Endothelial cell of umbilical vein (primary cell): ENCODE data around the gene WBP2NL. TPM values are rescaled to one million over a fixed set of nuclear protein-coding genes. Genes with fewer than 3 reads are reported as not detected.

ENCODE experiments used
- BruUV-seq: library from RNA; stranded (reverse); fragments of 400-500 nt; replicated peaks from 2 replicates; lab custom pipeline; 2021; lab: Mats Ljungman, UMichigan
- CTCF ChIA-PET: fragments of 300-600, 350-600 bp; sonication (Branson Sonifier 250); formaldehyde crosslinking; loops from one replicate; lab custom pipeline; 2021; ENCODE audit warnings: antibody characterized with exemption, inconsistent platforms; lab: Charles Lee
- POLR2A ChIA-PET: fragments of 300-600, 350-600 bp; sonication (Branson Sonifier 250); formaldehyde crosslinking; loops from one replicate; lab custom pipeline; 2021; ENCODE audit warnings: antibody characterized with exemption, inconsistent platforms; lab: Charles Lee
- DNase-seq: peaks from one replicate; pipeline ENCODE4 v3.0.0-alpha.2; 2011; ENCODE audit warnings: low read depth, low spot score
- FAIRE-seq: peaks from 2 replicates; lab custom pipeline; 2011; peaks lifted over from hg19 to GRCh38; lab: Jason Lieb, UNC
- H2AFZ ChIP-seq: 2 replicates; pipeline ENCODE4 v1.6.0; 2012; ENCODE audit warnings: low read depth, low read length, control low read depth, inconsistent platforms
- H3K27ac ChIP-seq: 2 replicates; pipeline ENCODE4 v1.5.1; 2011; ENCODE audit warnings: low read depth, mild to moderate bottlenecking, control low read depth, low read length, moderate library complexity; ENCODE audit not compliant: insufficient read depth
- H3K27me3 ChIP-seq, 2 experiments: 2 replicates each; pipeline versions ENCODE4 v1.6.0 to v1.6.1; 2011; ENCODE audit warnings: low read length in 2 of 2, mixed read lengths in 1 of 2; ENCODE audit not compliant: control insufficient read depth in 2 of 2, insufficient read depth in 2 of 2
- H3K36me3 ChIP-seq, 2 experiments: 2 replicates in 1 of 2; 3 replicates in 1 of 2; pipeline ENCODE4 v1.5.1; 2011; ENCODE audit warnings: low read length in 2 of 2, mild to moderate bottlenecking in 1 of 2, moderate library complexity in 1 of 2; ENCODE audit not compliant: control insufficient read depth in 2 of 2, insufficient read depth in 2 of 2; ENCODE audit errors: extremely low read depth in 1 of 2
- H3K4me1 ChIP-seq: 3 replicates; pipeline ENCODE4 v1.5.1; 2011; ENCODE audit warnings: mild to moderate bottlenecking, low read length; ENCODE audit not compliant: control insufficient read depth, insufficient read depth; ENCODE audit errors: extremely low read depth
- H3K4me2 ChIP-seq: 2 replicates; pipeline ENCODE4 v1.6.1; 2011; ENCODE audit warnings: low read length, control low read depth, mixed read lengths; ENCODE audit not compliant: insufficient read depth
- H3K4me3 ChIP-seq, 3 experiments: fragments of 200-600 bp in 1 of 3; sonication (generic), shearing (Covaris generic) in 1 of 3; replicated peaks in 1 of 3; 2 replicates each; pipeline ENCODE4 v1.5.1; 2011 to 2016; ENCODE audit warnings: control low read depth in 3 of 3, low read length in 3 of 3, mild to moderate bottlenecking in 2 of 3, inconsistent platforms in 1 of 3, low read depth in 1 of 3, moderate library complexity in 1 of 3; ENCODE audit not compliant: insufficient read depth in 1 of 3
- H3K79me2 ChIP-seq: 2 replicates; pipeline ENCODE4 v1.6.0; 2012; ENCODE audit warnings: low read length, inconsistent platforms; ENCODE audit not compliant: control insufficient read depth, insufficient read depth
- H3K9ac ChIP-seq: replicated peaks from 2 replicates; pipeline ENCODE3; 2011; ENCODE audit warnings: low read length, control low read depth; ENCODE audit not compliant: insufficient read depth; ENCODE audit errors: extremely low read depth
- H3K9me1 ChIP-seq: replicated peaks from 3 replicates; pipeline ENCODE4 v1.6.0; 2011; ENCODE audit warnings: mild to moderate bottlenecking, low read length; ENCODE audit not compliant: control insufficient read depth, insufficient read depth; ENCODE audit errors: extremely low read depth
- H3K9me3 ChIP-seq: replicated peaks from 2 replicates; pipeline ENCODE4 v1.5.1; 2012; ENCODE audit warnings: low read length, inconsistent platforms; ENCODE audit not compliant: control insufficient read depth, insufficient read depth
- H4K20me1 ChIP-seq: replicated peaks from 2 replicates; pipeline ENCODE3; 2011; ENCODE audit warnings: mild to moderate bottlenecking, low read length; ENCODE audit not compliant: control insufficient read depth, insufficient read depth; ENCODE audit errors: extremely low read depth
- CTCF ChIP-seq, 2 donors: IDR thresholded peaks; 1 replicate in 1 of 2; 2 replicates in 1 of 2; pipeline ENCODE4 v1.5.1; 2011; ENCODE audit warnings: low read length in 2 of 2, mild to moderate bottlenecking in 2 of 2, moderate library complexity in 2 of 2, control low read depth in 1 of 2, inconsistent platforms in 1 of 2, low read depth in 1 of 2; ENCODE audit not compliant: insufficient read depth in 1 of 2; ENCODE audit errors: extremely low read depth in 1 of 2
- EZH2 ChIP-seq: IDR thresholded peaks from 2 replicates; pipeline ENCODE4 v1.6.1; 2012; ENCODE audit warnings: borderline replicate concordance, low read depth, mild to moderate bottlenecking, moderate library complexity, low read length, inconsistent platforms; ENCODE audit not compliant: severe bottlenecking
- FOS ChIP-seq: IDR thresholded peaks from 2 replicates; pipeline ENCODE4 v1.6.1; 2011; ENCODE audit warnings: mild to moderate bottlenecking, low read length, moderate library complexity, borderline replicate concordance; ENCODE audit not compliant: insufficient read depth
- GATA2 ChIP-seq: IDR thresholded peaks from 2 replicates; pipeline ENCODE4 v1.7.0; 2011; ENCODE audit warnings: low read depth, mild to moderate bottlenecking, moderate library complexity, mixed read lengths, low read length; ENCODE audit not compliant: insufficient read length, insufficient read depth
- JUN ChIP-seq: IDR thresholded peaks from 2 replicates; pipeline ENCODE4 v1.6.1; 2011; ENCODE audit warnings: borderline replicate concordance, low read depth; ENCODE audit not compliant: insufficient read length, insufficient read depth
- MYC ChIP-seq: IDR thresholded peaks from one replicate; pipeline ENCODE4 v1.6.1; 2011; ENCODE audit warnings: mild to moderate bottlenecking, low read depth, low read length
- POLR2AphosphoS5 ChIP-seq: IDR thresholded peaks from 2 replicates; pipeline ENCODE4 v1.6.1; 2012; ENCODE audit warnings: low read depth, mild to moderate bottlenecking, control low read depth, low read length, moderate library complexity; ENCODE audit not compliant: insufficient read depth
- dilution Hi-C: fragments of 300-500 bp; cut with MboI; formaldehyde crosslinking; loops from one replicate; pipeline ENCODE4 v1.15.0; 2019; ENCODE audit warnings: low sequenced_read_pairs; ENCODE audit not compliant: extremely low pct_ligation_motif_present
- intact Hi-C: fragments of 100-400 bp; cut with micrococcal nuclease; formaldehyde crosslinking; loops from one replicate; pipeline ENCODE4 v1.10.0; 2022
- polyA plus RNA-seq, 4 experiments: library from polyadenylated mRNA; depleted of rRNA in 3 of 4; stranded (reverse) in 3 of 4; unstranded in 1 of 4; fragments of >200 nt; gene quantifications; 2 replicates each; pipeline versions ENCODE4 v1.2.1 to v1.2.3, GENCODE V29; 2011 to 2012; ENCODE audit warnings: missing spikeins in 1 of 4
- total RNA-seq: library from RNA; stranded (reverse); gene quantifications from 2 replicates; pipeline ENCODE4 v1.2.3, GENCODE V29; 2021

Gene WBP2NL
- total and polyA plus RNA-seq, 2 donors (not counting 3 experiments of a cell fraction or from before 2014, with no cell fraction given), result 0.08 to 0.27 TPM

- H2AFZ ChIP-seq, result no peak overlapping the region
- intact Hi-C loops, result no loop called here
- no peak for TF ChIP-seq GATA2
- H3K9ac ChIP-seq, result no peak overlapping the region
- H3K9me1 ChIP-seq, result no peaks in the 10 kb centered on the region
- no peaks in the 10 kb centered on the region for H3K4me1 ChIP-seq
- no peak for FAIRE-seq
- POLR2A ChIA-PET, result no interaction called here
- no TSS peak for BruUV-seq
- CTCF ChIA-PET, result no interaction called here
- no peaks in the 10 kb centered on the region for H3K9me3 ChIP-seq
- dilution Hi-C loops, result no loop called here
- no peak overlapping the region for H3K27ac ChIP-seq
- no peak for DNase-seq
- no peaks in the 10 kb centered on the region for H4K20me1 ChIP-seq
- H3K27me3 ChIP-seq, result peaks cover 3 to 8% of the 10 kb centered on the region in 2 experiments
- H3K4me3 ChIP-seq, result no peak overlapping the region
- H3K4me2 ChIP-seq, result no peak overlapping the region
- no peaks in the 10 kb centered on the region for H3K36me3 ChIP-seq
- no peaks in the 10 kb centered on the region for H3K79me2 ChIP-seq
Observed at GRCh38 chr22:42035256-42035655, 36.7 kb downstream of the WBP2NL start.

- POLR2A ChIA-PET, result no interaction called here
- CTCF ChIA-PET, result no interaction called here
Observed at GRCh38 chr22:42039271-42039670, 40.7 kb downstream of the WBP2NL start.

More at GRCh38 chr22:42039271-42039670, 40.7 kb downstream of the WBP2NL start:
- intact Hi-C loops (no loop called here), dilution Hi-C loops (no loop called here)
- no peak overlapping the region for H3K27ac ChIP-seq
- H3K4me3 ChIP-seq, result no peak overlapping the region
- H3K9me1 ChIP-seq, result no peaks in the 10 kb centered on the region
- FAIRE-seq, result no peak
- H3K4me1 ChIP-seq, result no peaks in the 10 kb centered on the region
- no peak for TF ChIP-seq GATA2
- TF ChIP-seq CTCF (IDR thresholded peaks at IDR 0.05; ENCODE audit: extremely low read depth in 1 of 2, insufficient read depth in 1 of 2, low read depth in 1 of 2, low read length in 2 of 2), result no peak
- no peak for TF ChIP-seq FOS
- TF ChIP-seq EZH2, result no peak
- TF ChIP-seq MYC, result no peak
- no peak for TF ChIP-seq POLR2AphosphoS5
- no peak for TF ChIP-seq JUN
- DNase-seq, result no peak
- no peaks in the 10 kb centered on the region for H3K9me3 ChIP-seq
- no peaks in the 10 kb centered on the region for H3K36me3 ChIP-seq
- H3K9ac ChIP-seq, result no peak overlapping the region
- no peak overlapping the region for H3K4me2 ChIP-seq
- BruUV-seq, result no TSS peak
- no peaks in the 10 kb centered on the region for H3K79me2 ChIP-seq
- H3K27me3 ChIP-seq, result peaks cover 0 to 3% of the 10 kb centered on the region in 2 experiments
- no peaks in the 10 kb centered on the region for H4K20me1 ChIP-seq
- H2AFZ ChIP-seq, result no peak overlapping the region
